GM18517 (cell line): ENCODE measurements around the gene ST14.
"Not testable (repeated sequence)": the region's sequence is repeated elsewhere in the genome, so short reads cannot be mapped to it uniquely, and the experiment has no call there.

Source experiments
- ATAC-seq: cut with Tn5 transposase; IDR thresholded peaks from one replicate; pipeline ENCODE4 v1.9.1; 2021; ENCODE audit warnings: mild to moderate bottlenecking, moderate library complexity; ENCODE audit not compliant: unreplicated experiment

The ST14 gene

DNA sequence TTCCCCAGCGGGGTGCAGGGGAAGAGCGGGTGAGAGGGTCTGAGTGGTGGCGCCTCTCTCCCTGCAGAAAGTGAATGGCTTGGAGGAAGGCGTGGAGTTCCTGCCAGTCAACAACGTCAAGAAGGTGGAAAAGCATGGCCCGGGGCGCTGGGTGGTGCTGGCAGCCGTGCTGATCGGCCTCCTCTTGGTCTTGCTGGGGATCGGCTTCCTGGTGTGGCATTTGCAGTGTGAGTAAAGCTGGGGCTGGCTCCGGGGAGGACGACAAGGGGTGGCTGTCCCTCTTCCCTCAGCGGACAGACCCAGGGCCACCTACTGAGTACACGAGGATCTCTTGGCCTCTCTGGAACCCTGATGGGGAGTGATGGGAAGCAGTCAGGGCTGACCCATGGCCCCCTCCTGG, 28.5 kb downstream of the ST14 start:
- no peak for ATAC-seq

GRCh38 chr11:130188585-130189347, 29.2 kb downstream of the ST14 start:
- no peak for ATAC-seq

GRCh38 chr11:130189492-130190210, 30.1 kb downstream of the ST14 start:
- ATAC-seq: no peak

DNA sequence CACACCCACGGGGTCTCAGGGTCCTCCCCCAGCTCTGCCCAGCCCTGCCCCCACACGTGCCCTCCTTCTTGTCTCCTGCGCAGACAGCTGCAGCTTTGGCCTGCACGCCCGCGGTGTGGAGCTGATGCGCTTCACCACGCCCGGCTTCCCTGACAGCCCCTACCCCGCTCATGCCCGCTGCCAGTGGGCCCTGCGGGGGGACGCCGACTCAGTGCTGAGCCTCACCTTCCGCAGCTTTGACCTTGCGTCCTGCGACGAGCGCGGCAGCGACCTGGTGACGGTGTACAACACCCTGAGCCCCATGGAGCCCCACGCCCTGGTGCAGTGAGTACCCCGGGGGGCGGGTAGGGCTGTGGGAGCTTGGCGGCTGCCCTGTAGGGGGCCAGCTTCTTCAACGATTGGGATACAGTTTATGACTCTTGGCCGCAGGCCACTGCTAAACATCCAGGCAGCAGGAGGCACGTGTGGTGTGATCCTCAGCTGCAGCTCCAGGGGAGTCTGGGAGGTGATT, 30.8 kb downstream of the ST14 start:
- no peak for ATAC-seq

DNA sequence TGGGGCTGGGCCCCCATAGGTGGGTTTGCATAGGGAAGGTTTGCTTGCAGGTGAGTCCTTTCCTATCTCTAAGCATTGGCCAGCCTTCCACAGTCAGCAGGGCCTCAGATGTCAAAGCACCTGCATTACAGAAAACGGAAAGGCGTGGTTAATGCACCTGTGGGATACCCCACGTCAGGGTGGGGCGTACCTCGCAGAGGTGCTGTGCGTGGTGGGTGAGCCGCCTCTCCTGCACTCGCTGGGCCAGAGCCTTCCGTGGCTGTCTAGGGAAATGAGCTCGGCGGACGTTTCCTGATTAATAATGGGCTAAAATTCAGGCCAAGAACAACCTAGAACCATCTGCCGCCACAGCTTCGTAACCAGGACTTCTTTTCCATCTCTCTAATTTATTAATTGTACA, 32.3 kb downstream of the ST14 start:
- no peak for ATAC-seq

DNA sequence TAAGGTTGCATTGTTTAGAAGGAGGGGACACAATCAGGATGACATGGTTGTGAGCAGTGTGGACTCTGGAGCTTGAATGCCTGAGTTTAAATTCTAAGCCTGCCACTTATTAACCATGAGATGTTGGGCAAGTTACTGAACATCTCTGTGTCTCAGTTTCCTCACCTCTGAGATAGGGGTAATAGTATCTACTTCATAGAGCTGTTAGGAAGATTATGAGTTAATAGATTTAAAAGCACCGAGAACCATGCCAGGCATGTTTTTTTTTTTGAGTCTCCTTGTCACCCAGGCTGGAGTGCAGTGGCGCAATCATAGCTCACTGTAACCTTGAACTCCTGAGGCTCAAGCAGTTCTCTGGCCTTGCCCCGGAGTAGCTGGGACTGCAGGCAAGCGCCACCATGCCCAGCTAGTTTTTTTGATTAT, 33.3 kb downstream of the ST14 start:
- no peak for ATAC-seq

GRCh38 chr11:130193551-130193950, 34.0 kb downstream of the ST14 start:
- ATAC-seq: not testable (repeated sequence)

DNA sequence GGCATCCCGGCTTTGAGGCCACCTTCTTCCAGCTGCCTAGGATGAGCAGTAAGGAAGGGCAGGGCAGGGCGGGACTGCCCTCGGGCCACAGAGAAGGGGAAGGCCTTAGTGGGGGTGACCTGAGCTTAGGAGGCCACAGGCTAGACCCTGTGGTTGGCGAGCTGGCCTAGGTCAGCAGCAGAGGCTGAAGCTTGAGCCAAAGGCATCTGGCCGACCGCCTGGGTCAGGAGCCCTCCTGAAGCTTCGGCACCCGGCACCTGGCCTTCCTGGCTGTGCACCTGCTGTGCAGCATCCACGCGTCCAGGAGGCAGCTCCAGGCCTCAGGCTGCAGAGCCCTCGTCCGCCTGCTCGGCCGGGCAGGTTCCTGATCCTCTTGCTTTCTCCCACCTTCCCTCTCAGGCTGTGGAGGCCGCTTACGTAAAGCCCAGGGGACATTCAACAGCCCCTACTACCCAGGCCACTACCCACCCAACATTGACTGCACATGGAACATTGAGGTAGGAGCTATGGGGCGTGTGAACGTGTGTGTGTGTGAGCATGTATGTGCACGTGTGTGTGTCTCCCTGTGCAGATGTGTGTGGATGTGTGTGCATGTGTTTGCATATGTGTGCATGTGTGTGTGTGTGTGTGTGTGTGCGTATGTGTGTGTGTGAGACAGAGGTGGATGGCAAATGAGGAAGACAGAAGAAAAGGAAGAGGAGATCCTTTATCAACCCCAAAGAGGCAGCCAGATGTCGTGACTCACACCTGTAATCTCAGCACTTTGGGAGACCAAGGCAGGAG, 34.9 kb downstream of the ST14 start:
- ATAC-seq: no peak

DNA sequence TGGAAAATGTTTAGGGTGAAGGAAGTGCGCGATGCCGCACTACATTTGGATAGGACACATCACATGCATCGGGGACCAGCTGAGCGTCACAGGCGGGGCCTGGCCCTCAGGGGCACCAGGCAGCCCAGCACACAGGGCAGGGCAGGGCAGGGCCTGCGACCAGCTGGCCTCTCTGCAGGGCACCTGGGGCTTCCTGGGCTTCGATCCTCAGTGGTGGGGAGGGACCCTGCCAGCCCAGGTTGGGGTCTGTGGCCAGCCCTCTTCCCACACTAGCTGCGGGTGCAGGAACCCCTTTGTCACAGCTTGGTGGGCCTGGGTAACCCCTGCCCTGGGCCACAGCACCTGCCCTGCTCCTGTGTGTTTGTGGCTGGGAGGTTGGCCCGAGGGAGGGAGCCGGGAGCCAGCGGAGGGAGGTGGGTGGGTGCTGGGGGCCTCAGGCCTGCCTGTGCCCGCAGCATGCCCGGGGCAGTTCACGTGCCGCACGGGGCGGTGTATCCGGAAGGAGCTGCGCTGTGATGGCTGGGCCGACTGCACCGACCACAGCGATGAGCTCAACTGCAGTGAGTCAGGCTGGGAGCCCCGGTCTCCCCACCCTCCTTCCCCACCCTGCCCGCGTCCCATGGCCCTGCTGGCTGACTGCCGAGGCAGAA, 37.9 kb downstream of the ST14 start:
- no peak for ATAC-seq

DNA sequence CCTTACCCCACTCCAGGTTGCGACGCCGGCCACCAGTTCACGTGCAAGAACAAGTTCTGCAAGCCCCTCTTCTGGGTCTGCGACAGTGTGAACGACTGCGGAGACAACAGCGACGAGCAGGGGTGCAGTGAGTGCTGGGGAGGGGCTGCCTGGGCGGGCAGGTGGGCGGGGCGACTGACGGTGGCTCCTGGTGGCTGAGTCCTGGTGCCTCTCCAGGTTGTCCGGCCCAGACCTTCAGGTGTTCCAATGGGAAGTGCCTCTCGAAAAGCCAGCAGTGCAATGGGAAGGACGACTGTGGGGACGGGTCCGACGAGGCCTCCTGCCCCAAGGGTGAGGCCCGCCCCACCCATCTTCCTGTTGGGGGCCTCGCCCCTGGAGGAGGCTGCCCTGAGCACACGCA, 38.7 kb downstream of the ST14 start:
- no peak for ATAC-seq

DNA sequence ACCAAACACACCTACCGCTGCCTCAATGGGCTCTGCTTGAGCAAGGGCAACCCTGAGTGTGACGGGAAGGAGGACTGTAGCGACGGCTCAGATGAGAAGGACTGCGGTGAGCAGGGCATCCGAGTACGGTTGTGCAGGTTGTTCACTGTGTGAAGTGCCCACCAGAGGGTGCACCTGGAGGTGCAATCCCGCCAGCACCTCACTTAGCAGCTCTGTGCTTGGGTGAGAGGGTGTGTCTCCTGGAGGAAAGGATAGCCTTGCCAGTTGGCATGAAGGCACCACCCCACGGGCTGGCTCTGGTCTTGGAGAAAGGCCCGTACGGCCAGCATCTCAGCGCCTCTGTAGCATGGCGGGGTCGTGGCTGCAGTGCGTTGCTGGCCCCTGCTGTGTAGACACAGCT, 39.4 kb downstream of the ST14 start:
- no peak for ATAC-seq

DNA sequence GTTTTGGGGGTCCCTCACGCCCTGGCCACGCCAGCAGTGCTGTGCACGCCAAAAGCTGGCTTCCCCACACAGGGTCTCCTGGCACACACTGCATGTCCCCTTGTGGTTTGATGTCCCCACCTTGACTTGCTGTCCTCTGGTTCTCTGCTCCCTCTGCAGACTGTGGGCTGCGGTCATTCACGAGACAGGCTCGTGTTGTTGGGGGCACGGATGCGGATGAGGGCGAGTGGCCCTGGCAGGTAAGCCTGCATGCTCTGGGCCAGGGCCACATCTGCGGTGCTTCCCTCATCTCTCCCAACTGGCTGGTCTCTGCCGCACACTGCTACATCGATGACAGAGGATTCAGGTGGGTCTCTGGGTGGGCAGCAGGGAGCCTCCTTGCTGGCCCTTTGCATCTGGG, 40.2 kb downstream of the ST14 start:
- ATAC-seq: no peak

DNA sequence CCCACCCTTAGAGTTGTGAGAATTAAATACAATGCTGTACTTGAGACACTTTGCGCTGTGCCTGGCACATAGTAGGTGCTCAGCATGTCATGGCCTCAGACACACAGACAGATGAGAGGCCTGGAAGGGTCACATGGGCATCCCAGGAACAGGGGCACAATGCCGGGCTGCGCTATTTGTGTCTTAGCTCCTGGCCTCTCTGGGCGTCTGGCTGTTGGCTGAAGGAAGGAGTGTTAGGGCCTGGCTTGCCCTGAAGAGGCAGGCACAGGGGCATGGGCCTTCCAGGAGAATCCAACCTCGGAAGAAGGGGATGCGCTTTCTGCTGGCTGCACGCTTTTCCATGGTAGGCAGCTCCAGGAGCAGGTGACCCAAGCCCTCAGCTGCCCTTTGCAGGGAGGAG, 41.4 kb downstream of the ST14 start:
- no peak for ATAC-seq

GRCh38 chr11:130202009-130202817, 42.6 kb downstream of the ST14 start:
- ATAC-seq: no peak

- no peak for ATAC-seq
These were observed 43.5 kb downstream of the ST14 start for GRCh38 chr11:130202818-130203689.

DNA sequence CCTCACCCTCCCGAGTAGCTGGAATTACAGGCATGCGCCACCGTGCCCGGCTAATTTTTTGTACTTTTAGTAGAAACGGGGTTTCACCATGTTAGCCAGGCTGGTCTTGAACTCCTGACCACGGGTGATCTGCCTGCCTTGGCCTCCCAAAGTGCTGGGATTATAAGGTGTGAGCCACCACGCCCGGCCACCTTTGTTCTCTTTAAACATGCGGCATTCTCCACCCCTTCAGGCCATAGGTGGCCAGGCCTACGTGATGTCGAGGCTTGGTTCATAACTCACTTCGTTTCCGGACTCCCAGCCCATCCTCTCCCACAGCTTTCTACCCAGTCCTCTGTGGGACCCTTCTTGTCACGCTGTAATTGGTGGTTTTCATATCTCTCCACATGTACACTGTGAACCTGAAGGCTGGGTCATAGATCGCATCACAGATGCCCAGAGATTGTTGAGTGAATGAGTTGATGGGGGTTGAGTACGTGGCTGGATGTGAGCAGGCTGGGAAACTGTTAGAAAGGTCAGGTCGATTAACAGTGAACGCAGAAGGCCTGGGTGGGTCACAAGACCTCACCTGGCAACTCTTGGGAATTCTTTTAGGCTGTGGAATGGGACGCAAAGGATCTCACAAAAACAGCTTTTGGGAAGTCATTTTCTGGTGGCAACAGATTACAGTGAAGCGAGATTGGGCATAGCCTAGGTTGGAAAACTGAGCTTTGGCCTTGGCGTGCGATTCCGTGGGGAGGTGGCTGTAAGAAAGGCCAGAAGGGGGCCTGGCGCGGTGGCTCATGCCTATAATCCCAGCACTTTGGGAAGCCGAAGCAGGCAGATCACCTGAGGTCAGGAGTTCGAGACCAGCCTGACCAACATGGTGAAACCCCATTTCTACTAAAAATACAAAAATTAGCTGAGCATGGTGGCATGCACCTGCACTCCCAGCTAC, 44.5 kb downstream of the ST14 start:
- no peak for ATAC-seq

DNA sequence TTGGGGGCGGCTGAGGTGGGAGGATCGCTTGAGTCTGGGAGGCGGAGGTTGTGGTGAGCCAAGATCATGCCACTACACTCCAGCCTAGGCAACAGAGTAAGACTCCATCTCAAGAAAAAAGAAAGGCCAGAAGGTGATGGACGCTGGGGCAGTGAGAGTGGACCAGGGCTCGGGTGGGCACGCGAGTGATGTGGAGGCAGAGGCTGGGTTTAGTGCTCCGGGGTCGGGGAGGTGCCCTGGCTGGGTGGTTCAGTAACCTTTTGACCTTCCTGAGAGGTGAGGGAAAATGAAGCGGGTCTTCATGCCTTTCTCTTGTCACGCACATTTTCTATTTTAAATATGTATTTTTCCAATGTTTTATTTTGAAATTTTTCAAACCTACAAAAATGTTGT, 45.1 kb downstream of the ST14 start:
- no peak for ATAC-seq

DNA sequence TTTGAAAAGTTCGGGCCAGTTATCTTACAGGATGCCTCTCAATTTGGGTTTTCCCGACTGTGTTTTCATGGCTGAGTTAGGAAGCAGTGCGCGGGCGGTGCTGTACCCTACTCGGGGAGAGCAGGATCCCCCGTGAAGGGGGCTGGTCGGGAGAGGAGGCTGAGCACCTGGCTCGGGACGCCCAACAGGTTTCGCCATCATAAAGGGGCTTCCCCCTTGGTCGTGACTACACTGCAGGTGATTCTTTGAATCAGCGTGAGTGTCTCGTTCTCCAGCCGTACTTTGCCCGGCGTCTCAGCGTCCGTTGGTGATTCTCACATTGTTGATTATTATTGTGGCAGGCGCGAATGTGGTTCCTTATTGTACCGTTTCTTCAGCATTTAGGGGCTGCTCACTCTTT, 46.6 kb downstream of the ST14 start:
- ATAC-seq: no peak
